ENCODE results near the gene DEAF1.
A peak's percentile ranks its signal among the peaks of the same experiment; 100 is the strongest.
"Not testable (repeated sequence)": the region's sequence is repeated elsewhere in the genome, so short reads cannot be mapped to it uniquely, and the experiment has no call there.

The DEAF1 gene, protein sequence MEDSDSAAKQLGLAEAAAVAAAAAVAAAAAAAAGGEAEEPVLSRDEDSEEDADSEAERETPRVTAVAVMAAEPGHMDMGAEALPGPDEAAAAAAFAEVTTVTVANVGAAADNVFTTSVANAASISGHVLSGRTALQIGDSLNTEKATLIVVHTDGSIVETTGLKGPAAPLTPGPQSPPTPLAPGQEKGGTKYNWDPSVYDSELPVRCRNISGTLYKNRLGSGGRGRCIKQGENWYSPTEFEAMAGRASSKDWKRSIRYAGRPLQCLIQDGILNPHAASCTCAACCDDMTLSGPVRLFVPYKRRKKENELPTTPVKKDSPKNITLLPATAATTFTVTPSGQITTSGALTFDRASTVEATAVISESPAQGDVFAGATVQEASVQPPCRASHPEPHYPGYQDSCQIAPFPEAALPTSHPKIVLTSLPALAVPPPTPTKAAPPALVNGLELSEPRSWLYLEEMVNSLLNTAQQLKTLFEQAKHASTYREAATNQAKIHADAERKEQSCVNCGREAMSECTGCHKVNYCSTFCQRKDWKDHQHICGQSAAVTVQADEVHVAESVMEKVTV

DNA sequence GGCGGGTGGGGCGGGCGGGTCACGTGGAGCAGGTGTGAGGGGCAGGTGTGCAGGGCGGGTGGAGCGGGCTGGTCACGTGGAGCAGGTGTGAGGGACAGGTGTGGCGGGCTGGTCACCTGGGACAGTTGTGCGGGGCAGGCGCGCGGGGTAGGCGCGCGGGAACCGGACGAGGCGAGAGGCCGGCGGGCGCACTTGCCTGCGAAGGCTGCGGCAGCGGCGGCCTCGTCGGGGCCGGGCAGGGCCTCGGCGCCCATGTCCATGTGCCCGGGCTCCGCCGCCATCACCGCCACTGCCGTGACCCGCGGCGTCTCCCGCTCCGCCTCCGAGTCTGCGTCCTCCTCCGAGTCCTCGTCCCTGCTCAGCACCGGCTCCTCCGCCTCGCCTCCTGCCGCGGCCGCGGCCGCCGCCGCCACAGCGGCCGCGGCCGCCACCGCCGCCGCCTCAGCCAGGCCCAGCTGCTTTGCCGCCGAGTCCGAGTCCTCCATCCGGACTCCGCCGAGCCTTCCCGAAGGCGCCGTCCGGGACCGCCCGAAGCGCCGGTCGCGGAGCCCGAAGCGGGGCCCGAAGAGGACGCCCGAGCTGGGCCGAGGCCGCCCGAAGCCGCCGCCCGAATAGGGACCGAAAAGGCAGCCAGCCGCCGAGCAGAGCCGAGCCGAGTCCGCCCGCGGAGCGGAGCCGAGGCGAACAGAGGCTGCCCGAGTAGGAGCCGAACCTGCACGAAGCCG is at the start of gene DEAF1:
Gene DEAF1, minus strand, starts transcription at position 660 of the 725 bp plus-strand sequence. Its CDS starts 175 bp downstream, at position 485.
- DNase-seq (ENCODE audit: low spot score) = peak; percentile 99
- Mint-ChIP-seq H3K27ac (peak within 1 kb of the TSS; percentile 94), H3K9me3 (no peaks in the 10 kb centered on the region), H3K4me3 (peak within 1 kb of the TSS; percentile 86), H3K4me1 (ENCODE audit: low read depth) (peaks cover 42% of the 10 kb centered on the region), H3K27me3 (ENCODE audit: low read depth) (no peaks in the 10 kb centered on the region), H3K36me3 (ENCODE audit: low read depth) (peaks cover 15% of the 10 kb centered on the region)

DNA sequence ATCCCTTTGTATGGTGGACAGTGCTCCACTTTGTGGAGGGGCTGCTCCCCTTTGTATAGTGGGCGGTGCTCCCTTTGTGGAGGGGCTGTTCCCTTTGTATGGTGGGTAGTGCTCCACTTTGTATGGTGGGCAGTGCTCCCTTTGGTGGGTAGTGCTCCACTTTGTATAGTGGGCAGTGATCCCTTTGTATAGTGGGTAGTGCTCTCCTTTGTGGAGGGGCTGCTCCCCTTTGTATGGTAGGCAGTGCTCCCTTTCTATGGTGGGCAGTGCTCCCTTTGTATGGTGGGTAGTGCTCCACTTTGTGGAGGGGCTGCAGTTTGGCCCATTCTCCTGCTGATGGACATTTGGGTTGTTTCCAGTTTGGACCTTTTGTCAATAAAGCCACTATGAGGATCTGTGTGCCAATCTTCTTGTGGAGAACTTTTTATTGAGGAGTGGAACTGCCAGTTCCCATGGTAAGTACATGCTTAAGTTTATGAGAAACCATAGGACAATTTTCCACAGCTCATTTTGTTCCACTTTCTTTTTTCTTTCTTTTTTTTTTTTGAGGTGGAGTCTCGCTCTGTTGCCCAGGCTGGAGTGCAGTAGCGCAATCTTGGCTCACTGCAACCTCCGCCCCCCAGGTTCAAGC is 47.7 kb upstream of the DEAF1 start:
- Mint-ChIP-seq H3K4me3 (no peak overlapping the region), H3K9me3 (no peaks in the 10 kb centered on the region), H3K36me3 (ENCODE audit: low read depth) (no peaks in the 10 kb centered on the region), H3K4me1 (ENCODE audit: low read depth) (peaks cover 9% of the 10 kb centered on the region), H3K27ac (no peak overlapping the region), H3K27me3 (ENCODE audit: low read depth) (peaks cover 13% of the 10 kb centered on the region)
- no peak for DNase-seq (ENCODE audit: low spot score)

DNA sequence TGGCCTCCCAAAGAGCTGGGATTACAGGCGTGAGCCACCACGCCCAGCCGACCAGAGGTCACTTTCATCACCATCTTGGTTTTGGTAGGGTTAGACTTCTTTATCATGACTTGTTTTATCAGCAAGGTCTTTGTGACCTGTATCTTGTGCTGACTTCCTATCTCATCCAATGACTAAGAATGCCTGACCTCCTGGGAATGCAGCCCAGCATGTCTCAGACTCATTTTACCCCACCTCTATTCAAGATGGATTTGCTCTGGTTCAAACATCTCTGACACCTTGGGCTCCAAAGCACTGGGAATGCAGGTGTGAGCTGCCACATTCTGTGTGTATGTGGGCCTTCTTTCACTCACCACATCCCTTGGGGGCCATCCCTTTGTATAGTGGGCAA is 47.1 kb upstream of the DEAF1 start:
- peaks cover 14% of the 10 kb centered on the region for H3K4me1 Mint-ChIP-seq (ENCODE audit: low read depth)
- H3K36me3 Mint-ChIP-seq (ENCODE audit: low read depth) = no peaks in the 10 kb centered on the region
- no peaks in the 10 kb centered on the region for H3K9me3 Mint-ChIP-seq
- H3K27ac Mint-ChIP-seq = no peak overlapping the region
- no peak for DNase-seq (ENCODE audit: low spot score)
- no peak overlapping the region for H3K4me3 Mint-ChIP-seq
- H3K27me3 Mint-ChIP-seq (ENCODE audit: low read depth) = peaks cover 13% of the 10 kb centered on the region

DNA sequence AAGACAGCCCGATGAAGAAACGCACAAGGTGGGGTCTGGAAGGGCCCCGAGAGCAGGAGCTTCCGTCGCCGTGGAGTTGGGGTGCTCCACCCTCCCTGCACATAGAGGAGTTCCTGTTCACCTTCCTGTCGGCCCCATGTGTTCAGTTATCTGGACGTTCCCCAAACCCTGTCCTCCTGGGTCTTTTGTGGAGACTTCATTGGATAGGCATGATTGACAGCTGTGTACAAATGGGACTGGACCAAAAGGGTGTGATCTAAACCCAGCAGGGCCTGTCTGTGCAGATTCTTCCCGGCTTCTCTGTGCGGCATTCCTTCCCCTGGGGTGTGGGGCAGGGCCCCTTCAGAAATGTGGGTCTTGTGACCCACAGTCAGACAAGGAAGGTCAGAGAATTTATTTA is 42.9 kb upstream of the DEAF1 start:
- Mint-ChIP-seq H3K27me3 (ENCODE audit: low read depth) (peaks cover 16% of the 10 kb centered on the region), H3K27ac (peak overlapping the region; percentile 35), H3K4me3 (peak overlapping the region; percentile 73), H3K4me1 (ENCODE audit: low read depth) (peaks cover 14% of the 10 kb centered on the region)
- not testable (repeated sequence) for DNase-seq (ENCODE audit: low spot score); H3K9me3 Mint-ChIP-seq; H3K36me3 Mint-ChIP-seq (ENCODE audit: low read depth)

DNA sequence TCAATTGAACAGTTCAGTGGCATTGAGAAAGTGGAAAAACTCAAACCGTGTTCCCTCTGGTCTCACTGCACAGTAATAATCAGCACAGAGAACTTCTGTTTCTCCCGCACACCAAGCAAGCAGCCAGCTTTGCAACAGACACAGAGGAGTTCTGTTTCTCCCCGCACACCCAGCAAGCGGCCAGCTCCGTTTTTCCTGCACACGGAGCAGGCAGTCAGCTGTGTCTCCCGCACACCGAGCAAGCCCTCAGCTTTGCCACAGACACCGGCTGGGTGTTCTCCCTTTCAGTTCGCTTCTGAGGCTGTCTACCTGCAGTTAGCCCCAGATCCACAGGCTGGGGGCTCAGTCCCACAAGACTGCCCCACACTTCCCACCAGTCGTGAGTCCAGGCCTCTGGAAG is 42.3 kb upstream of the DEAF1 start:
- peaks cover 16% of the 10 kb centered on the region for H3K27me3 Mint-ChIP-seq (ENCODE audit: low read depth)
- H3K27ac Mint-ChIP-seq = no peak overlapping the region
- H3K4me3 Mint-ChIP-seq = peak overlapping the region; percentile 73
- DNase-seq (ENCODE audit: low spot score) = no peak
- H3K4me1 Mint-ChIP-seq (ENCODE audit: low read depth) = peaks cover 14% of the 10 kb centered on the region
- H3K36me3 Mint-ChIP-seq (ENCODE audit: low read depth) = no peaks in the 10 kb centered on the region
- no peaks in the 10 kb centered on the region for H3K9me3 Mint-ChIP-seq

DNA sequence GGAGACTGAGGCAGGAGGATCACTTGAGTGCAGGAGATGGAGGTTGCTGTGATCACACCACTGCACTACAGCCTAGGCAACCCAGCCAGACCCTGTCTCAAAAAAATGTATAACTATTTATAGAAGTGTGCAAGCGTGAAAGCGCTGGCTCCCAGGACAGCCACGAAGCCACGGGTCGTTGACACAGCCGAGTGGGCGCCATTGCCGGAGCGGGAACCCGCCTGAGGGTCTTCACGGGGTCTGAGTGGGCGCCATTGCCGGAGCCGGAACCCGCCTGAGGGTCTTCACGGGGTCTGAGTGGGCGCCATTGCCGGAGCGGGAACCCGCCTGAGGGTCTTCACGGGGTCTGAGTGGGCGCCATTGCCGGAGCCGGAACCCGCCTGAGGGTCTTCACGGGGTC is 39.5 kb upstream of the DEAF1 start:
- H3K4me3 Mint-ChIP-seq; H3K9me3 Mint-ChIP-seq; H3K27ac Mint-ChIP-seq; DNase-seq (ENCODE audit: low spot score); H3K36me3 Mint-ChIP-seq (ENCODE audit: low read depth): not testable (repeated sequence)
- peaks cover 16% of the 10 kb centered on the region for H3K27me3 Mint-ChIP-seq (ENCODE audit: low read depth)
- peaks cover 14% of the 10 kb centered on the region for H3K4me1 Mint-ChIP-seq (ENCODE audit: low read depth)

DNA sequence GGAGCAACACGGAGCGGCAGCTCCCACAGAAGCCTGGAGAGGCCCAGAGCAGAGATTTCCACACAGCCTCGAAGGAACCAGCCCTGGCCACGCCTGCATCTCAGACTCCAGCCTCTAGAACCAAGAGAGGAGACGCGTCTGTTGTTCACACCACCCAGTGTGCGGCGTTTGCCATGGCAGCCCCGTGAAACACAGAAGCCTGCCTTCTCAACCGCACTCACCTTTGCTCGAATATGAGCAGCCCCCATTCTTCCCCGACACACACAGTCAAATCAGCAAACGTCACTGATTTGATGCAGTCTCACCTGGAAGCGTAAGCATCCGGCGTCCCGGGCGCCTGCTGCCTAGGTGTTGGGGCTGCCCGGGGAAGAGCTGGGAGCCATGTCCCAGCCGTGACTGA is 38.0 kb upstream of the DEAF1 start:
- H3K4me1 Mint-ChIP-seq (ENCODE audit: low read depth) = peaks cover 13% of the 10 kb centered on the region
- DNase-seq (ENCODE audit: low spot score) = no peak
- no peak overlapping the region for H3K4me3 Mint-ChIP-seq
- H3K9me3 Mint-ChIP-seq = no peaks in the 10 kb centered on the region
- no peaks in the 10 kb centered on the region for H3K36me3 Mint-ChIP-seq (ENCODE audit: low read depth)
- peaks cover 7% of the 10 kb centered on the region for H3K27me3 Mint-ChIP-seq (ENCODE audit: low read depth)
- H3K27ac Mint-ChIP-seq = no peak overlapping the region

DNA sequence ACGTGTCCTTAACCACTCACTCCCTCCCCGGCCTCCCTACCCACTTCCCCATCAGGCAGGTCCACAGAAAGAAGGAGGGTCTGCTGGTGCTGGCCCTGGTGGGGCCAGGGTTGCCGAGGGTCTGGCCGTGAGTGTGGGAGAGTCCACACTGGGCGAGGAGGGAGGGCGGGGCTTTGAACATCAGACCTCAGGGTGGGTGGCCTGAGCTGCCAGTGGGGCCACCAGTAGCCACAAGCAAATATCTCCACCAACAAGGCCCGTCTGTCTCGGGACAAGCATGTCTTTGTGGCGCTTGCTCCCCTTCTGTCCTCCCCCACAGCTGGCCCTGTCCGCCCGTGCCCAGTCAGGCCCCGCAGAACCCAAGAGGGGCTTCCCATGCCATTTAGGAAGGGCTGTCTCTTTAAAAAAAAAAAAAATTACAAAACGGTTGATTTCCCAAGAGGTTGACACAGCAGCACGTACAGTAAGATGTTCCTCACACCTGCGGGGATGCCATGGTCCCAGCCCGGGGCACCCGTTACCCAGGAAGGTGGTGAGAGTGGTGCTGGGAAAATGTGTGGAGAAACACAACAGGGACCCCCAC is 34.6 kb upstream of the DEAF1 start:
- no peak overlapping the region for H3K27ac Mint-ChIP-seq
- H3K9me3 Mint-ChIP-seq = no peaks in the 10 kb centered on the region
- H3K36me3 Mint-ChIP-seq (ENCODE audit: low read depth) = no peaks in the 10 kb centered on the region
- DNase-seq (ENCODE audit: low spot score) = no peak
- H3K4me1 Mint-ChIP-seq (ENCODE audit: low read depth) = peaks cover 2% of the 10 kb centered on the region
- peaks cover 6% of the 10 kb centered on the region for H3K27me3 Mint-ChIP-seq (ENCODE audit: low read depth)
- H3K4me3 Mint-ChIP-seq = no peak overlapping the region

DNA sequence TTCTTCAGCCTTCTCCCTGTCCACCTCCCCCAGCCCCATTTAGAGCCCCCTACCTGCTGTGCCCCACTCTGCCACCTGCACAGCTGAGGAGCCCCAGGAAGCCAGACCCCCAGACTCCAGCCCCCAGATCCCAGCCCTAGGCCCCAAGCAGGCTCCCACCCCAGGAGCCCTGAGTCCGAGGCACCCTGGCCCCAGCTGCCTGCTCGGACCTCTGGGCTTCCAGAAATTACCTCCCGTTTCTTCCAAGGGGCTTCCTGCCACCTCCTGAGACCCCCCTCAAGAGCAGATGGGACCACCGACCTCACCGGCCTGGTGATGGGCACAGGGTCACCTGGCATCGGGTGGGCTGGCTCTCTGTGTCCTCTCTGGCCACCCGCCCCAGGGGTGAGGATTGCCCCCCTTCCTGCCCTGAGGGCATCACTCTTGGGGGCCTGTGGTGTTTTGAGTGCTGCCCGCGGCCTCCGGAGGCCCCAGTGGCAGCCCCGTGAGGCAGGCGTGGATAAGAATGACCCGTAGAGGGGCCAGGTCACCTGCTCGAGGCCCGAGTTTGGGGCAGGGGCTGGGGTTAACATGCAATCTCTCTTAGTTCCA is 34.0 kb upstream of the DEAF1 start:
- no peak for DNase-seq (ENCODE audit: low spot score)
- Mint-ChIP-seq H3K4me1 (ENCODE audit: low read depth) (peaks cover 2% of the 10 kb centered on the region), H3K27me3 (ENCODE audit: low read depth) (peaks cover 8% of the 10 kb centered on the region), H3K4me3 (no peak overlapping the region), H3K36me3 (ENCODE audit: low read depth) (no peaks in the 10 kb centered on the region), H3K9me3 (no peaks in the 10 kb centered on the region), H3K27ac (no peak overlapping the region)

DNA sequence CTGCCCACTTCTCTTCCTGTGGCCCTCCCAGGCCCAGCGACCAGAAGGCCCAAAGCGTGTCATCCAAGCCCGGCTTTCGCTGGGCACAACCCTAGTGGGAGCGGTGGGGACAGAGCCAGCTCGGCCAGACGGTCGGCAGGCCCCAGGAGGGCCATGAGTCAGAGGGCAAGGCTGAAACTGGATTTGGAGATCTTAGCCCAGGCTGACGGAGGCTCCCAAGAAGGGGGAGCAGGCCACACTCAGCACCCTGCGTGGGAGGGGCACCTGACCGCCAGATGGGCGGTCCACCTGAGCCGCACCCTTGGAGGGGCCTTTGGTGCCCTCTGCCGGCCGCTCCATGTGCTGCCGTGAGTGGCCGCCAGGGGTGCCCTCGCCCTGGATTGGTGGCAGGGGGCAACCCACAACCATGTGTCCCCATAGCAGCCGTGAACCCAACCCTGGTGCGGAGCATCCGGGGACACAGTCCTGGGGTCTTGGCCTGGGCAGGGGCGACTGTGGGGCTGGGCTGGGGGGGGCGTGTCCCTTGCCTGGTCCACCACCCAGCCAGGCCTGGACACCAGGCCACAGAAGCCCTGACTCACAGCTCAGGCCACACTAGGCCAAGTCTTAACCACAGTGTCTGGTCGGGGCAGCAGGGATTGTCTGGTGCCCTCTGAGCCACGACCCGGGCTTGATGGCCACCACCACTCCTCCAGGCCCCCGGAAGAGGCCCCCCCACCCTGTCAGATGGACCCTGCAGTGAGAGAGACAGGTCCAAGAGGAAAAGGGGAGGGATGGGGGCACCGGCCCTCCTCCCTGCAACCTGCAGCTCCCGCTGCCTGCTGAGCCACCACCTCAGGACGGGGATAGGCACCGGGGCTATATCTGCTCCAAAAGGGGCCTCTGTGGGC is 33.1 kb upstream of the DEAF1 start:
- no peak overlapping the region for H3K27ac Mint-ChIP-seq
- peaks cover 6% of the 10 kb centered on the region for H3K4me1 Mint-ChIP-seq (ENCODE audit: low read depth)
- no peak overlapping the region for H3K4me3 Mint-ChIP-seq
- DNase-seq (ENCODE audit: low spot score) = peak; percentile 83
- peaks cover 11% of the 10 kb centered on the region for H3K27me3 Mint-ChIP-seq (ENCODE audit: low read depth)
- no peaks in the 10 kb centered on the region for H3K36me3 Mint-ChIP-seq (ENCODE audit: low read depth)
- no peaks in the 10 kb centered on the region for H3K9me3 Mint-ChIP-seq

DNA sequence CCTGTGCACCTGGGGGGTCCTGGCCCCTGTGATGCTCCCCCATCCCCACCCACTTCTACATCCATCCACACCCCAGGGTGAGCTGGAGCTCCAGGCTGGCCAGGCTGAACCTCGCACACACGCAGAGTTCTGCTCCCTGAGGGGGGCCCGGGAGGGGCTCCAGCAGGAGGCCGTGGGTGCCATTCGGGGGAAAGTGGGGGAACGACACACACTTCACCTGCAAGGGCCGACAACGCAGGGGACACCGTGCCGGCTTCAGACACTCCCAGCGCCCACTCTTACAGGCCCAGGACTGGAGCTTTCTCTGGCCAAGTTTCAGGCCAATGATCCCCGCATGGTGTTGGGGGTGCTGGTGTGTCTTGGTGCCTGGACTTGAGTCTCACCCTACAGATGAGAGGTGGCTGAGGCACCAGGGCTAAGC is 32.3 kb upstream of the DEAF1 start:
- Mint-ChIP-seq H3K4me3 (no peak overlapping the region), H3K4me1 (ENCODE audit: low read depth) (peaks cover 8% of the 10 kb centered on the region), H3K27ac (no peak overlapping the region), H3K9me3 (no peaks in the 10 kb centered on the region), H3K27me3 (ENCODE audit: low read depth) (peaks cover 13% of the 10 kb centered on the region), H3K36me3 (ENCODE audit: low read depth) (no peaks in the 10 kb centered on the region)
- DNase-seq (ENCODE audit: low spot score) = no peak

DNA sequence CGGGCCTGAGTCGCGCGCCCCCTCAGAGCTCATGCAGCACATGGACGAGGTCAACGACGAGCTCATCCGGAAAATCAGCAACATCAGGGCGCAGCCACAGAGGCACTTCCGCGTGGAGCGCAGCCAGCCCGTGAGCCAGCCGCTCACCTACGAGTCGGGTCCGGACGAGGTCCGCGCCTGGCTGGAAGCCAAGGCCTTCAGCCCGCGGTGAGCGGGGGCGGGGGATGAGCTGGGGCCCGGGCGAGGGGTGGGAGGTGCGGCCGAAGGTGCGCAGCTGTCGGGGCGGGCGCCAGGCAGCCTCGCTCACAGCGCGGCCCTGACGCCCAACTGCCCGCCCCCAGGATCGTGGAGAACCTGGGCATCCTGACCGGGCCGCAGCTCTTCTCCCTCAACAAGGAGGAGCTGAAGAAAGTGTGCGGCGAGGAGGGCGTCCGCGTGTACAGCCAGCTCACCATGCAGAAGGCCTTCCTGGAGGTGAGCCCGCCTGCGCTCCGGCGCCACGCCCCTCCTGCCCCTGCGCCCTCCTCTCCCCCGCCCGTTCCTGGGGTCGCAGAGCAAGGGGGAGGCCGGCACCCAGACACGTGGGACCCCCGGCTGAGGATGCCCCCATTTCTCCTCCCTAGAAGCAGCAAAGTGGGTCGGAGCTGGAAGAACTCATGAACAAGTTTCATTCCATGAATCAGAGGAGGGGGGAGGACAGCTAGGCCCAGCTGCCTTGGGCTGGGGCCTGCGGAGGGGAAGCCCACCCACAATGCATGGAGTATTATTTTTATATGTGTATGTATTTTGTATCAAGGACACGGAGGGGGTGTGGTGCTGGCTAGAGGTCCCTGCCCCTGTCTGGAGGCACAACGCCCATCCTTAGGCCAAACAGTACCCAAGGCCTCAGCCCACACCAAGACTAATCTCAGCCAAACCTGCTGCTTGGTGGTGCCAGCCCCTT is 31.5 kb upstream of the DEAF1 start:
- H3K9me3 Mint-ChIP-seq = no peaks in the 10 kb centered on the region
- peak overlapping the region; percentile 36 for H3K27ac Mint-ChIP-seq
- H3K4me1 Mint-ChIP-seq (ENCODE audit: low read depth) = peaks cover 8% of the 10 kb centered on the region
- H3K27me3 Mint-ChIP-seq (ENCODE audit: low read depth) = peaks cover 17% of the 10 kb centered on the region
- peak overlapping the region; percentile 54 for H3K4me3 Mint-ChIP-seq
- peak; percentile 57 for DNase-seq (ENCODE audit: low spot score)
- no peaks in the 10 kb centered on the region for H3K36me3 Mint-ChIP-seq (ENCODE audit: low read depth)

Data from T-helper 2 cell treated with Interferon-gamma antibody and Interleukin-4, amounts not matched to agents 5 μg/mL and 100 μg/mL, for 36 hours (primary cell).